ENCODE data around the gene CLCA4. TPM values are rescaled to one million over a fixed set of nuclear protein-coding genes. Genes with fewer than 3 reads are reported as not detected.

CLCA4 gene
- total RNA-seq, 1 experiment from 2014 or later, result not detected

DNA sequence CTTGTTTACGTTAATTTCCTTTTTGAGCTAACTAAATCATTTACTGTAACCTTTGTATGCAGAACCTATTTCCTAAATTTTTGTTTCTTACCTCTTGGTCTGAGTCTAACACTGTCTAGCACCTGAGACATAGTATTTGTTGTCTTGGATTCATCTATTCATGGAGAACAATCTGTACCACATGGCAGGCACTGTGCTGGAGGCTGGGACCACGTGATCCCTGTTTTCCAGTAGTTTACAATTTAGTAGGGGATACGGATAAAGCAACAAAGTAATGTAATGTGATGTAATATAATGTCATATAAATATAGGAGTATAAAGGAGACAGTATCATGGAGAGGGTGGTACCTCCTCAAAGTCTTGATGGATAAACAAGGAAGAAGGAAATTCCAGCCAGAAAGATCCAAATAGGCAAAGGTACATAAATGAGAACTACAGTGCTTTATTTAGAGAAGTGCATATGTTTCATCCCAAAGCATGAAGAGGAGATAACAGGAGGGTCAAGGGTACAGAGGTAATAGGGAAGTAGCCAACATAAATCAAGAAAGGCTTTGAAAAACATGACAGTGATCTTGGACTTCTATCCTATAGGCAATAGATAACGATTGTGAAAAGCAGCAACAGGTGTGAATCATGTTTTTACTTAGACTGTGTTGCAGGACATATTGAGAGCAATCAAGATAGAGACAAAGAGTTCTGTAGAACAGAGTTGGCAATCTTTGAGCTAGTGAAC lies 25.9 kb upstream of the CLCA4 start:
- Histone ChIP-seq H3K27me3 (replicated peaks; ENCODE audit: insufficient read depth, low read depth, low read length, poor library complexity) (no peaks in the 10 kb centered on the region), H3K36me3 (ENCODE audit: insufficient read depth, low read length, poor library complexity, severe bottlenecking) (no peaks in the 10 kb centered on the region), H3K9me3 (ENCODE audit: low read depth, low read length, poor library complexity, severe bottlenecking) (no peaks in the 10 kb centered on the region), H3K4me1 (ENCODE audit: insufficient read depth, low read length, poor library complexity, severe bottlenecking) (no peaks in the 10 kb centered on the region), H3K4me3 (ENCODE audit: low read depth, low read length, poor library complexity, severe bottlenecking) (no peak overlapping the region), H3K27ac (ENCODE audit: low read depth, low read length, poor library complexity, severe bottlenecking) (no peak overlapping the region)
- intact Hi-C loops (cut with micrococcal nuclease; ENCODE audit: unreplicated experiment), result no loop called here
- no peak for TF ChIP-seq CTCF (conservative IDR thresholded peaks at IDR 0.05; ENCODE audit: low read depth, low read length)
- TF ChIP-seq EZH2 (IDR thresholded peaks at IDR 0.05; ENCODE audit: borderline replicate concordance, low read depth, low read length, poor library complexity, severe bottlenecking), result no peak
- ChIA-PET POLR2A (ENCODE audit: low non-redundant PET) (no interaction called here), CTCF (no interaction called here)
- BruUV-seq (replicated peaks), result no TSS peak
- no peak for DNase-seq (ENCODE audit: low spot score)

DNA sequence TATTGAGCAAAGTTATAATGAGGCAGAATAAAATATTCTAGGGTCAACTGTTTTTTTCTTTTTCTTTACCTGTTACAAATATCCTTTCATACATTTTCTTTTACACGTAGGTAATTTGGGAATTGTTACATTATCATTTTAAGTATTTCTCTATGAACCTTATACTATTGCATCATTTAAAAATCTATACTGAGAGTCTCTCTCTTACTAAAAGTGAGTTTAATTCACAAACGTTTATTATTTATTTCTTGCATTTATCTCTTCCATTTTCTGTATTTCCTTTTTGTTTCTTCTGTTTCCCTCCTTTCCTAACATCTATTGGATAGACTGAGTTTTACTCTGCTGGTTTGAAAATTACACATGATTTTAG lies 25.4 kb upstream of the CLCA4 start:
- CTCF ChIA-PET, result no interaction called here
- no peaks in the 10 kb centered on the region for H3K9me3 ChIP-seq (ENCODE audit: low read depth, low read length, poor library complexity, severe bottlenecking)
- BruUV-seq (replicated peaks), result no TSS peak
- no peak overlapping the region for H3K27ac ChIP-seq (ENCODE audit: low read depth, low read length, poor library complexity, severe bottlenecking)
- H3K4me1 ChIP-seq (ENCODE audit: insufficient read depth, low read length, poor library complexity, severe bottlenecking), result no peaks in the 10 kb centered on the region
- no peak for DNase-seq (ENCODE audit: low spot score)
- no peaks in the 10 kb centered on the region for H3K36me3 ChIP-seq (ENCODE audit: insufficient read depth, low read length, poor library complexity, severe bottlenecking)
- intact Hi-C loops (cut with micrococcal nuclease; ENCODE audit: unreplicated experiment), result no loop called here
- no peak for TF ChIP-seq CTCF (conservative IDR thresholded peaks at IDR 0.05; ENCODE audit: low read depth, low read length)
- no peak for TF ChIP-seq EZH2 (IDR thresholded peaks at IDR 0.05; ENCODE audit: borderline replicate concordance, low read depth, low read length, poor library complexity, severe bottlenecking)
- H3K4me3 ChIP-seq (ENCODE audit: low read depth, low read length, poor library complexity, severe bottlenecking), result no peak overlapping the region
- no peaks in the 10 kb centered on the region for H3K27me3 ChIP-seq (replicated peaks; ENCODE audit: insufficient read depth, low read depth, low read length, poor library complexity)
- POLR2A ChIA-PET (ENCODE audit: low non-redundant PET), result no interaction called here

DNA sequence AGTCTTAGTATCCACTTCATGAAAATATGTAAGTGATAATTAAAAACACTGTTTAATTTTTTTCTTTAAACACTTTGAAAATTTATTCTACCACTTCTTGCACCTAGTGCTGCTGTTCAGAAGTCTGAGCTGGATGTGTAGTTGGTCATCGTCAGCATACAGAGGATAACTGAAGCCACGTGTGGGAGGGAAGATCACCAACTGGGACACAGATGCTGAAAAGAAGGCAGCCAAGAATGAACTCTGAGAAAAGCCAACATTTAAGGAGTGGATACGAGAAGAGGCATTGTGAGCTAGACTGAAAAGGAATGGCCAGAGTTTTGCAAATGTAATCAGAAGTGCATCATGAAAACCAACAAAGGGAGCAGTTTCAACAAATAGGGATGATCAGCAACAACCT lies 24.6 kb upstream of the CLCA4 start:
- no peak for TF ChIP-seq EZH2 (IDR thresholded peaks at IDR 0.05; ENCODE audit: borderline replicate concordance, low read depth, low read length, poor library complexity, severe bottlenecking)
- TF ChIP-seq CTCF (conservative IDR thresholded peaks at IDR 0.05; ENCODE audit: low read depth, low read length), result no peak
- no peaks in the 10 kb centered on the region for H3K36me3 ChIP-seq (ENCODE audit: insufficient read depth, low read length, poor library complexity, severe bottlenecking)
- no peak for DNase-seq (ENCODE audit: low spot score)
- BruUV-seq (replicated peaks), result no TSS peak
- CTCF ChIA-PET, result no interaction called here
- H3K4me3 ChIP-seq (ENCODE audit: low read depth, low read length, poor library complexity, severe bottlenecking), result no peak overlapping the region
- no peak overlapping the region for H3K27ac ChIP-seq (ENCODE audit: low read depth, low read length, poor library complexity, severe bottlenecking)
- POLR2A ChIA-PET (ENCODE audit: low non-redundant PET), result no interaction called here
- intact Hi-C loops (cut with micrococcal nuclease; ENCODE audit: unreplicated experiment), result no loop called here
- H3K4me1 ChIP-seq (ENCODE audit: insufficient read depth, low read length, poor library complexity, severe bottlenecking), result no peaks in the 10 kb centered on the region
- no peaks in the 10 kb centered on the region for H3K27me3 ChIP-seq (replicated peaks; ENCODE audit: insufficient read depth, low read depth, low read length, poor library complexity)
- H3K9me3 ChIP-seq (ENCODE audit: low read depth, low read length, poor library complexity, severe bottlenecking), result no peaks in the 10 kb centered on the region

Measured in A673 (cell line).